Activated T-cell treated with anti-CD3 and anti-CD28 coated beads, Interleukin-2, amount 50 U/mL, for 24 hours (primary cell): ENCODE data around the gene SLC6A9.

Experiments
- DNase-seq: peaks from one replicate; pipeline ENCODE4 v3.0.0-alpha.2; 2020
- H3K27ac Mint-ChIP-seq: 2 replicates; pipeline ENCODE4 v1.8.0; 2020; ENCODE audit warnings: mild to moderate bottlenecking, mixed read lengths
- H3K27me3 Mint-ChIP-seq: 2 replicates; pipeline ENCODE4 v1.8.0; 2020; ENCODE audit warnings: mixed read lengths
- H3K36me3 Mint-ChIP-seq: 2 replicates; pipeline ENCODE4 v1.8.0; 2020; ENCODE audit warnings: low read depth, mixed read lengths
- H3K4me1 Mint-ChIP-seq: 2 replicates; pipeline ENCODE4 v1.8.0; 2020; ENCODE audit warnings: low read depth, mixed read lengths
- H3K4me3 Mint-ChIP-seq: 2 replicates; pipeline ENCODE4 v1.8.0; 2020; ENCODE audit warnings: mild to moderate bottlenecking, moderate library complexity, mixed read lengths
- H3K9me3 Mint-ChIP-seq: 2 replicates; pipeline ENCODE4 v1.8.0; 2020; ENCODE audit warnings: mixed read lengths

Gene SLC6A9

GRCh38 chr1:44038876-44039657, 7.8 kb upstream of the SLC6A9 start:
- H3K9me3 Mint-ChIP-seq, result no peaks in the 10 kb centered on the region
- peaks cover 4% of the 10 kb centered on the region for H3K4me1 Mint-ChIP-seq
- DNase-seq, result no peak
- peaks cover 11% of the 10 kb centered on the region for H3K27me3 Mint-ChIP-seq
- no peak overlapping the region for H3K27ac Mint-ChIP-seq
- H3K36me3 Mint-ChIP-seq, result no peaks in the 10 kb centered on the region
- no peak overlapping the region for H3K4me3 Mint-ChIP-seq

DNA sequence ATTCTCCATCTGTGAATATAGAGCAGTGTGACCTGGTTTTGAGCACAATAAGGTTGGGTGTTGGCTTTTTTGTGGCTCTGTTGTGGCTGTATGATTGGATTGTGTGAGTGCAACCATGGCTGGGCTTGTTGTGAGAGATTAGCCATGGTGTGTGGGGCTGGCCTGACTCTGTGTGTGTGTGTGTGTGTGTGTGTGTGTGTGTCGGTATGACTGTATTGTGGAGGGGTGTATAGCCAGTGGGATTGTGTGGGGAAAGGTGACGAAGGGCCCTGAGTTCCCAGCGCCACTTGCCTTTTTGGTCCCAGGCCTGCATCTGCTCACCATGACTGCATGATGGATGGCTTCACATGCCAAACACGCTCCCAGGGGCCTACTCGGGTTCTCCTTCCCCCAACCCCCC, 5.9 kb upstream of the SLC6A9 start:
- Mint-ChIP-seq H3K36me3 (no peaks in the 10 kb centered on the region), H3K27ac (no peak overlapping the region), H3K9me3 (no peaks in the 10 kb centered on the region), H3K4me1 (peaks cover 7% of the 10 kb centered on the region), H3K4me3 (no peak overlapping the region), H3K27me3 (peaks cover 6% of the 10 kb centered on the region)
- no peak for DNase-seq

- peaks cover 6% of the 10 kb centered on the region for H3K27me3 Mint-ChIP-seq
- no peak overlapping the region for H3K4me3 Mint-ChIP-seq
- H3K27ac Mint-ChIP-seq, result no peak overlapping the region
- H3K36me3 Mint-ChIP-seq, result no peaks in the 10 kb centered on the region
- DNase-seq, result peak; percentile 77
- peaks cover 11% of the 10 kb centered on the region for H3K4me1 Mint-ChIP-seq
- no peaks in the 10 kb centered on the region for H3K9me3 Mint-ChIP-seq
Observed at GRCh38 chr1:44036409-44037139, 5.3 kb upstream of the SLC6A9 start.

DNA sequence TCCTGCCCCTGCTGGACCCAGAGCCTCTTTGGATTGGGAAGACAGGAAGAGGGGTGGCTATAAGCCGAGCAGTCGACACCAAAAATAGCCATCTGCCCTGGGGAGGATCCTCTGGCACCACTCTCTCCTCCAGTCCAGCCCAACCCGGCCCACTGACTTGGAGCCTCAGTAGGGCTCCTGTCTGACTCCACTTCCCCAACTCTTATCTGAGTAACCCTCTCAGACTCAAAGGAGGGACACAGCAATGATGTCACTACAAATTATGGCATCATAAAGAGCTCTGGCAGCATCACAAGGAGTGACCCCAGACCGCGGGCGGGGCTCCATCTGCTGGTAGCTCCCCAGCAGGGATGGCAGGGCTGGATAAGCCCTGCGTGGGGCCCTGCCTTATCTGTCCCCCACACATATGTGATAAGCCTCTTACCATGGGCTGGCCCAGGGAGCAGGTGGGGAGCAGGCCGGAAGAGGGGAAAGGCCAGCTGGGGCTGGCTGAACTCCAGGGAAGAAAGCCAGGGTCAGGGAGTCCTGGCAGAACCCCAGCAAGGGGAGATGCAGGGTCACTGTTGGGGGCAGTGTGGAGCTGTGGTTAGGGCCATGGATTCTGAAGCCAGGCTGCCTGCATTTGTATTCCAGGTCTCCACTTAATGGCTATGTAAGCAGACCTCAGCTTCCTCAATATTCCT, 4.6 kb upstream of the SLC6A9 start:
- no peak overlapping the region for H3K4me3 Mint-ChIP-seq
- peaks cover 15% of the 10 kb centered on the region for H3K4me1 Mint-ChIP-seq
- DNase-seq, result no peak
- peaks cover 2% of the 10 kb centered on the region for H3K36me3 Mint-ChIP-seq
- no peak overlapping the region for H3K27ac Mint-ChIP-seq
- peaks cover 4% of the 10 kb centered on the region for H3K27me3 Mint-ChIP-seq
- H3K9me3 Mint-ChIP-seq, result no peaks in the 10 kb centered on the region

- peaks cover 2% of the 10 kb centered on the region for H3K36me3 Mint-ChIP-seq
- H3K27ac Mint-ChIP-seq, result no peak overlapping the region
- H3K4me1 Mint-ChIP-seq, result peaks cover 15% of the 10 kb centered on the region
- H3K9me3 Mint-ChIP-seq, result no peaks in the 10 kb centered on the region
- DNase-seq, result no peak
- no peak overlapping the region for H3K4me3 Mint-ChIP-seq
- peaks cover 3% of the 10 kb centered on the region for H3K27me3 Mint-ChIP-seq
Observed at GRCh38 chr1:44034976-44035716, 3.9 kb upstream of the SLC6A9 start.

- no peak overlapping the region for H3K27ac Mint-ChIP-seq
- peaks cover 2% of the 10 kb centered on the region for H3K36me3 Mint-ChIP-seq
- H3K4me3 Mint-ChIP-seq, result no peak overlapping the region
- no peaks in the 10 kb centered on the region for H3K9me3 Mint-ChIP-seq
- no peak for DNase-seq
- peaks cover 19% of the 10 kb centered on the region for H3K4me1 Mint-ChIP-seq
- H3K27me3 Mint-ChIP-seq, result no peaks in the 10 kb centered on the region
Observed at GRCh38 chr1:44034423-44034822, 3.2 kb upstream of the SLC6A9 start.

GRCh38 chr1:44033756-44034155, 2.5 kb upstream of the SLC6A9 start:
- Mint-ChIP-seq H3K4me1 (peaks cover 26% of the 10 kb centered on the region), H3K4me3 (no peak overlapping the region), H3K27ac (no peak overlapping the region), H3K36me3 (peaks cover 2% of the 10 kb centered on the region), H3K9me3 (no peaks in the 10 kb centered on the region), H3K27me3 (no peaks in the 10 kb centered on the region)
- no peak for DNase-seq

DNA sequence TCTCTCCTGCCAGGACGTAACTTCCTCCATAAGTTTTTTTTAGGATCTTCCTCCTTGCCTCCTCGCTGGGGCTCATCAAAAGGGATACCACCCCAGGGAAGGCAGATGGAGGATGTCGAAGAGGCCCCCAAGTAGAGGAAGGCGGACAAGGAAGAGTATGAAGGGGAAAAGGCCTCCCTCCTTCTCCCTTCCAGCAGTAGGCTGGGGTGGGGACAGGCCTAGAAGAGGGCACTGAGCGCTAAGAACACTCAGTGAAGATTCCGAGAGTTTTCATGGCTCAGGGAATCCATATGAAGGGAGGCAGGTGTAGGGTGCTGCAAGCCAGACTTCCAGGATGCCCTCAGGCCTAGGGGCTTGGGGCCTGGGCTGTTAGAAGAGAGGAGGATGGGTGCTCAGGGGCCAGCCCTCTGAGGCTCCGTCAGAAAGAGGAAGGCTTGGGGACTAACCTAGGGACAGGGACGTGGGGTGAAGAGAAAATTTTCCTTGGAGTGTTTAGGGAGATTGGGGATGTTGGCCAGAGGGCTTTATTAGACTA, 1.8 kb upstream of the SLC6A9 start:
- no peak overlapping the region for H3K4me3 Mint-ChIP-seq
- no peaks in the 10 kb centered on the region for H3K27me3 Mint-ChIP-seq
- no peak overlapping the region for H3K27ac Mint-ChIP-seq
- no peak for DNase-seq
- no peaks in the 10 kb centered on the region for H3K9me3 Mint-ChIP-seq
- H3K36me3 Mint-ChIP-seq, result peaks cover 2% of the 10 kb centered on the region
- peaks cover 30% of the 10 kb centered on the region for H3K4me1 Mint-ChIP-seq

DNA sequence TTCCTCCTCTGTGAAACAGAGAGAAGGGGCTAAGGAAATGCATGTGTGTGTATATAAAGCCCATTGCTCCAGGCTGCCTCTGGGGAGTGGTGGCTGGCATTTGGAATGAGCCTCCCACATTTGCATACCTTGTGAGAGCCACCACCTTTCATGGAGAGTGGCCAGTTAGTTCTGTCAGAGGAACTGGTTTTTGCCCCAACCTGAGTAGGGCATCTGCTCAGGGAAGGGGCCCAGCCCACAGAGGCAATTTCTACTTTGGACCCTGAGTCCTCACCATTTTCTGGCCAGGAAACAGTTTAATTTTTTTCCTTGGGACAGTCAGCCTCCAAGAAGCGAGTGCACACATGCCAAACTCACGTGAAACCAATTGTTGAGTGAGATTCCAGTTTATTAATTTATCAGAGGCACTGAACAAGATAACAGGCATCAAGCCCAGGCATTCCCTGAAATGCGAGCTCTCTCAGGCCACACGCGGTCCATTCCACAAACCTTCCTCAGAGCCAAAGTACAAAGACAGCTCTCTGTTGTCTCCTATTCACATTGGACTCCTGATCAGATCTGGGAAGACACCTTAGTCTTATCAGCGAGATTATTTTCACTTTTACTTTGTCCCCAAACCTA, 1.0 kb upstream of the SLC6A9 start:
- Mint-ChIP-seq H3K27ac (peak overlapping the region; percentile 8), H3K9me3 (no peaks in the 10 kb centered on the region), H3K4me1 (peaks cover 32% of the 10 kb centered on the region), H3K36me3 (peaks cover 2% of the 10 kb centered on the region), H3K27me3 (no peaks in the 10 kb centered on the region), H3K4me3 (peak overlapping the region; percentile 85)
- no peak for DNase-seq

DNA sequence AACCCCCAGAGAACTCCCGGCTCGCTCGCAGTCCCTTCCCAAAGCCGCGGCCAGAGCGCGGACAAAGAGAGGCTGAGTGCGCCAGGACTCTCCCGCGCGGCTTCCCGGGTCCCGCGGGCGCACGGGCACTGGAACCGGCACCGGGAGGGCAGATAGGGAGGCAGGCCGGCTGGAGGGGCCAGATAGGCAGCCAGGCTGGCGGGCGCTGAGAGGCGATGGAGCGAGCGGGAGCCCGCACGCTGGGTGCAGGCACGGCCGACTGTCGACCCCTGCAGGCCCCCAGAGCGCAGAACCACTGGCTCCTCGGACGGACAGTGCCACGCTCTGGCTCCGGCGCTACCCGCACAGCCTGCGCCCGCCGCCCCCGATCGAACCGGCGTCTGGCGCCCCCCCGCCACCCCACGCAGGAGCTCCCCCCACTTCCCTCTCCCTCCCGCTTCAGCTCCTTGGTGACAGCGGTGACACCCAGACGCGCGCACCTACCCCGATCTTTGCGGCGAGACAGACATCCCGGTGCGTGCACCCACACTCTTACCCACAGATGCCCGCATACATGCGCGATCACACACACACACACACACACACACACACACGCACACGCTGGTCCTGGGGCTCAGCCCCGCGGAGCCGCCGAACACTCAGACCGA, 534 bp downstream of the SLC6A9 start:
- no peaks in the 10 kb centered on the region for H3K27me3 Mint-ChIP-seq
- DNase-seq, result peak; percentile 76
- peaks cover 2% of the 10 kb centered on the region for H3K36me3 Mint-ChIP-seq
- H3K9me3 Mint-ChIP-seq, result no peaks in the 10 kb centered on the region
- H3K4me3 Mint-ChIP-seq, result peak overlapping the region; percentile 85
- H3K27ac Mint-ChIP-seq, result peak overlapping the region; percentile 85
- H3K4me1 Mint-ChIP-seq, result peaks cover 28% of the 10 kb centered on the region

DNA sequence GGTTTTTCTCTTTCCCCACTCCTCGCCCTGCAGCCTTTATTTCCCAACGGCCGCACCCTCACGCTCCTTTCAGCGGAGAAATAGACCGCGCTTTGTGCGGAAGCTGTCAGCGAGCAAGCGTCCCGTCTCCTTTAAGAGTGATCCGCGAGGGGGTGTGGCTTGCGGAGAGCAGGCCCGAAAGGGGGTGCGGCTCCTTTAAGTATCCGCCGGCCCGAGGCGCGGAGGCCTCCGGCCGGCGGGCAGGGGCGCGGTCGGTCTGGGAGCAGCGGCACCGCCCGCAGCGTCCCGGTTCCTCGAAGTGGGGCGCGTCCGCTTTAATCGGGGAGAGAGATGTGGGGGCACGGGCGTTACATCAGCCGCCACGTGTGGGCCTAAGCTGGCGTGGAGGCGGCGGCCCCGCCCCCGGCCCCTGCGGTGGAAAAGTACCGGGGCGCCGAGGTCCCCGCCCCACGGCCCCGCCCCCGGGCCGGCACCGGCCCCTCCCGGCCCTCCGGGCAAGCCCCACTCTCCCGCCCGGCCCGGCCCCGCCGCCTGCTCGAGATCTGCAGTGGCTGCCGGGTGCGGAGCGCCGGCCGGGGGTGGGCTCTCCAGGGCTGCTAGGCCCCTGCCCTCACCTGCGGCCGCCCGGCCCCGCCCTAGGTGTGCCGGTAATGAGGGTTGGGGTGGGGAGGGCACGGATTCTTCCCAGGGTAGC, 1.2 kb downstream of the SLC6A9 start:
- peaks cover 4% of the 10 kb centered on the region for H3K36me3 Mint-ChIP-seq
- H3K27ac Mint-ChIP-seq, result peak overlapping the region; percentile 98
- peak; percentile 94 for DNase-seq
- no peaks in the 10 kb centered on the region for H3K27me3 Mint-ChIP-seq
- H3K4me3 Mint-ChIP-seq, result peak overlapping the region; percentile 91
- peaks cover 28% of the 10 kb centered on the region for H3K4me1 Mint-ChIP-seq
- no peaks in the 10 kb centered on the region for H3K9me3 Mint-ChIP-seq

GRCh38 chr1:44029260-44029910, 1.9 kb downstream of the SLC6A9 start:
- H3K9me3 Mint-ChIP-seq, result no peaks in the 10 kb centered on the region
- H3K4me3 Mint-ChIP-seq, result peak overlapping the region; percentile 91
- H3K27me3 Mint-ChIP-seq, result no peaks in the 10 kb centered on the region
- H3K27ac Mint-ChIP-seq, result peak overlapping the region; percentile 98
- no peak for DNase-seq
- H3K4me1 Mint-ChIP-seq, result peaks cover 28% of the 10 kb centered on the region
- H3K36me3 Mint-ChIP-seq, result peaks cover 6% of the 10 kb centered on the region
